Mesendoderm (in vitro differentiated cells): ENCODE data around the gene ZNF408.
"Not testable (repeated sequence)": the region's sequence is repeated elsewhere in the genome, so short reads cannot be mapped to it uniquely, and the experiment has no call there.

Source experiments
- DNase-seq: peaks from one replicate; pipeline ENCODE4 v3.0.0; 2013
- H2AK5ac ChIP-seq: 2 replicates; pipeline ENCODE4 v1.6.1; 2013; ENCODE audit warnings: low read length, inconsistent platforms
- H2BK120ac ChIP-seq: 2 replicates; pipeline ENCODE4 v1.6.1; 2013; ENCODE audit warnings: low read depth, mild to moderate bottlenecking, low read length, moderate library complexity, mixed read lengths
- H2BK15ac ChIP-seq: replicated peaks from 2 replicates; pipeline ENCODE4 v1.6.1; 2013; ENCODE audit warnings: low read depth, mild to moderate bottlenecking, moderate library complexity
- H2BK5ac ChIP-seq: 2 replicates; pipeline ENCODE4 v1.6.1; 2013; ENCODE audit warnings: low read length, inconsistent platforms
- H3K18ac ChIP-seq: 2 replicates; pipeline ENCODE4 v1.6.1; 2013; ENCODE audit warnings: mild to moderate bottlenecking, low read length, mixed read lengths
- H3K23ac ChIP-seq: one replicate; pipeline ENCODE4 v1.6.1; 2013; ENCODE audit warnings: low read length
- H3K27ac ChIP-seq: 2 replicates; pipeline ENCODE4 v1.5.1; 2013; ENCODE audit warnings: low read depth, mild to moderate bottlenecking, inconsistent platforms, low read length, moderate library complexity
- H3K27me3 ChIP-seq: 2 replicates; pipeline ENCODE4 v1.6.1; 2013; ENCODE audit warnings: low read length, control low read depth, mild to moderate bottlenecking, inconsistent platforms; ENCODE audit not compliant: insufficient read depth, poor library complexity
- H3K36me3 ChIP-seq: 2 replicates; pipeline ENCODE4 v1.6.1; 2013; ENCODE audit warnings: low read length, inconsistent platforms; ENCODE audit not compliant: control insufficient read depth, insufficient read depth
- H3K4ac ChIP-seq: one replicate; pipeline ENCODE4 v1.6.1; 2013; ENCODE audit warnings: low read depth, mild to moderate bottlenecking, low read length, moderate library complexity
- H3K4me1 ChIP-seq: 2 replicates; pipeline ENCODE4 v1.6.1; 2013; ENCODE audit warnings: low read depth, low read length, inconsistent platforms; ENCODE audit not compliant: control insufficient read depth
- H3K4me2 ChIP-seq: 2 replicates; pipeline ENCODE4 v1.6.1; 2013; ENCODE audit warnings: low read length
- H3K4me3 ChIP-seq: 2 replicates; pipeline ENCODE4 v1.5.1; 2013; ENCODE audit warnings: mild to moderate bottlenecking, low read length
- H3K56ac ChIP-seq: one replicate; pipeline ENCODE4 v1.6.1; 2013; ENCODE audit warnings: low read length
- H3K79me1 ChIP-seq: 2 replicates; pipeline ENCODE4 v1.6.1; 2013; ENCODE audit warnings: low read length, inconsistent platforms
- H3K79me2 ChIP-seq: 2 replicates; pipeline ENCODE4 v1.6.1; 2013; ENCODE audit warnings: mild to moderate bottlenecking, low read length; ENCODE audit not compliant: control insufficient read depth, insufficient read depth
- H3K9ac ChIP-seq: 2 replicates; pipeline ENCODE4 v1.6.1; 2013; ENCODE audit warnings: low read length, inconsistent platforms
- H4K5ac ChIP-seq: one replicate; pipeline ENCODE4 v1.6.1; 2013; ENCODE audit warnings: low read length
- H4K8ac ChIP-seq: one replicate; pipeline ENCODE4 v1.6.1; 2013; ENCODE audit warnings: low read depth, mild to moderate bottlenecking, control low read depth, low read length, moderate library complexity
- WGBS: extraction: QIAGEN DNeasy Blood & Tissue Kit; methylation state at CpG from one replicate; pipeline ENCODE4 v1.1.7; 2013; ENCODE audit warnings: low lambda C conversion rate, missing lambda C conversion rate; ENCODE audit not compliant: insufficient coverage; ENCODE audit errors: extremely low coverage; 5-methylcytosine and 5-hydroxymethylcytosine counted together

The ZNF408 gene

DNA sequence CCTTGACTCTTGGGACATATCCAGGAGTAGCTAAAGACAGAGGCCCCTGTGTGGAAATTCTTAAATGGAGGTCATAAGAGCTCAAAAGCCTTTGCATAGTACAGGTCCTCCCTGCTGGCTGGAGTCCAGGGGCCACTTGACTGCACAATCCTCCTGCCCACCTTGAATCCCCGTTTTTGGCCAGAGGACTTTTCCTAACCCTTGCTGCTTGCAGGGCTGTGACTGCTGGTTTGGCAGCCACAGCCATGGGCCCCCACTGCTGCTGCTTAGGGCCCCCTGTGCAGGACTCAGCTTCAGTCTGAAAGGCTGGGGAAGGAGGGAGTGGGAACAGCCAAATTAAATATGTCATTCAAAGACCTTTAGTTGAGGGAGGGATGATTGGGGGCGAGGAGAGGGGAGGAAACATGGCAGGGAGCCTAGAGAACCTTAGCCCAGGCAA lies 33.8 kb upstream of the ZNF408 start:
- Histone ChIP-seq H3K18ac (no peak overlapping the region), H3K36me3 (peaks cover 8% of the 10 kb centered on the region), H3K4me3 (no peak overlapping the region), H3K79me1 (no peaks in the 10 kb centered on the region), H4K8ac (no peak overlapping the region), H4K5ac (no peak overlapping the region), H3K27ac (no peak overlapping the region), H3K27me3 (no peaks in the 10 kb centered on the region), H3K56ac (no peak overlapping the region), H3K79me2 (no peaks in the 10 kb centered on the region), H2AK5ac (no peak overlapping the region), H2BK5ac (no peak overlapping the region), H3K23ac (no peak overlapping the region), H3K9ac (no peak overlapping the region), H3K4me2 (no peak overlapping the region), H3K4ac (no peak overlapping the region), H2BK120ac (no peak overlapping the region), H3K4me1 (no peaks in the 10 kb centered on the region), H2BK15ac (no peak overlapping the region)
- DNase-seq: no peak
- WGBS: no CpG with 5 or more reads among the region's 2 CpGs

DNA sequence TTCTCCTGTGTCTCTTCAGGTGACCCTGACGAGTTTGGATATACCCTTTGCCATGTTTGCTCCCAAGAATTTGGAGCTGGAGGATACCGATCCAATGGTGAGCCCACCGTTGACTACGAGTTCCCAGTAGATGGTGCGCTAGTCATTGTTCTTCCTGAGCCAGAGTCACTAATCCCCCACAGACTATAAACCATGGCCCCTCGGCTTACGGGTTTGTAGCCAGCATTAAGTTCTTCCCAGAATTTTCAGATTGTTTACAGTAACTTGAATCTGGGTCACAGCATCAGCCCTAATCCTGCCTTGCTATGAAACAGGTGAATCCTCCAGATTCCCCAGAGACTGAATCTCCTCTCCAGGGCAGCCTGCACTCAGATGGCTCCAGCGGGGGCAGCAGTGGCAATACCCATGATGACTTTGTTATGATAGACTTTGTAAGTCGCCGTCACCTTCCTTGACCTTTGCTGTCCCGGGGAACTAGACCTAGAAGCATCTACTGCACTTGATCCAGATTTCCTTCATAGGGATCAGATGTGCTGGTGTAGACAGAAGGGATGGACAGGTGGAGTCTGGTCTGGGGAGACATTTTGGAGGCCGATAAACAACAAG lies 32.2 kb upstream of the ZNF408 start:
- Histone ChIP-seq H3K23ac (no peak overlapping the region), H2BK120ac (no peak overlapping the region), H3K79me2 (no peaks in the 10 kb centered on the region), H3K4me1 (peaks cover under 1% of the 10 kb centered on the region), H3K27me3 (no peaks in the 10 kb centered on the region), H3K4ac (no peak overlapping the region), H2AK5ac (no peak overlapping the region), H4K5ac (no peak overlapping the region), H3K4me2 (no peak overlapping the region), H3K56ac (no peak overlapping the region), H3K27ac (no peak overlapping the region), H4K8ac (no peak overlapping the region), H2BK15ac (no peak overlapping the region), H3K79me1 (no peaks in the 10 kb centered on the region), H3K4me3 (no peak overlapping the region), H2BK5ac (no peak overlapping the region), H3K36me3 (peaks cover 5% of the 10 kb centered on the region), H3K9ac (no peak overlapping the region), H3K18ac (no peak overlapping the region)
- DNase-seq: no peak
- WGBS: no CpG with 5 or more reads among the region's 12 CpGs

DNA sequence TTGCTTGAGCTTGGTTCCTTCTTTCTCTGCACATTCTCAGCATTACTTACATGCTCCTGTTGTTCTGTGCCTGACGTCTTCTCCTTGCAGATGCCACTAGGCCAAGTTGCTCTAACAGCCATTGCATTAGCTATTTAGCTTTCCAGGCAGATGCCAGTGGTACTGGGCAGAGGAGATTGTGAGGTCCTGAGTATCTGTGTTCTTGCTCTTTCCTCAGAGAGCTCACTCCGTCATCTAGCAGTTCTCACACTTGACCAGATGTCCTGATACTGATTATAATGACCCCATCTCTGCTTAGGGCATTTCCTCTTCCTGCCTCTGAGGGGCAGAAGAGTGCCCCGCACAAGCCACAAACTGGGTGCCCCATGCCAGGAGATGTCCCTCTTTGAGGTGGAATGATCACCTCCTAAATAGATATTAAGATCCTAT lies 31.1 kb upstream of the ZNF408 start:
- Histone ChIP-seq H3K27ac (no peak overlapping the region), H3K36me3 (peaks cover 5% of the 10 kb centered on the region), H4K5ac (no peak overlapping the region), H2BK120ac (no peak overlapping the region), H2BK5ac (no peak overlapping the region), H2BK15ac (no peak overlapping the region), H3K23ac (no peak overlapping the region), H3K79me2 (no peaks in the 10 kb centered on the region), H3K79me1 (no peaks in the 10 kb centered on the region), H3K4me2 (no peak overlapping the region), H3K9ac (no peak overlapping the region), H3K4me3 (no peak overlapping the region), H3K4ac (no peak overlapping the region), H2AK5ac (no peak overlapping the region), H3K56ac (no peak overlapping the region), H4K8ac (no peak overlapping the region), H3K4me1 (peaks cover 4% of the 10 kb centered on the region), H3K18ac (no peak overlapping the region), H3K27me3 (no peaks in the 10 kb centered on the region)
- WGBS: no CpG with 5 or more reads among the region's 3 CpGs
- peak; percentile 54 for DNase-seq

DNA sequence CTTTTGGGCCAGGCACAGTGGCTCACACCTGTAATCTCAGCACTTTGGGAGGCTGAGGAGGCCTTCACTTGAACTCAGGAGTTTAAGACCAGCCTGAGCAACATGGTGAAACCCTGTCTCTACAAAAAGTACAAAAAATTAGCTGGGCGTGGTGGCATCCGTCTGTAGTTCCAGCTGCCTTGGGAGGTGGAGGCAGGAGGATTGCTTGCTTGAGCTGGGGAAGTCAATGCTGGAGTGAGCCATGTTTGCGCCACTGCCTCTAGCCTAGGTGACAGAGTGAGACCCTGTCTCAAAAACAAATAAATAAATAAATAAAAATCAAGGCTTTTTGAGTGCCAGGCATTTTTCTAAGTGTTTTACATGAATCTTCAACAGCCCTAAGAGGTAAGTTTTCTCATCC lies 30.3 kb upstream of the ZNF408 start:
- not testable (repeated sequence) for H2BK5ac ChIP-seq, H3K36me3 ChIP-seq, H2AK5ac ChIP-seq, H3K4ac ChIP-seq, H3K23ac ChIP-seq, H3K27me3 ChIP-seq, H2BK15ac ChIP-seq, H3K4me1 ChIP-seq, H3K27ac ChIP-seq, H4K8ac ChIP-seq, H3K4me3 ChIP-seq, H3K18ac ChIP-seq, H4K5ac ChIP-seq, H3K56ac ChIP-seq, H3K79me2 ChIP-seq, H3K9ac ChIP-seq, H3K4me2 ChIP-seq, H2BK120ac ChIP-seq, H3K79me1 ChIP-seq, DNase-seq
- no CpG with 5 or more reads among the region's 3 CpGs for WGBS

DNA sequence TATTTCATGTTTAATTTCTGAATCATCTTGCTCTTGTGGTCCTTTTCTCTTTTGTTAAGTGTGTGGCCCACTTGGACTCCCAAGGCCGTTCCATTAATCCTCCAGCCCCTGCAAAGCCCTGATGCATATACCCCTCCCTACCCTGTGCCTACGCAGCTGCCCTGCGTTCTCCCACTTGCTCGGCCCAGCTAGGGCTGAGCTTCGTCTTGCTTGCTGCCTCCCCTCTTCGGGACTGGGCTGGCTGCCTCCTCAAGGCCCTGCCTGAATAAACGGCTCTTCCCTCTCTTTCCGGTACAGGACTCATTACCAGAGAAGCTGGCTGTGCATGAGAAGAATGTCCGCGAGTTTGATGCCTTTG lies 28.9 kb upstream of the ZNF408 start:
- no peak overlapping the region for H3K9ac ChIP-seq
- no peak overlapping the region for H2BK120ac ChIP-seq
- no peak overlapping the region for H3K4me3 ChIP-seq
- no peak overlapping the region for H3K4me2 ChIP-seq
- no peak overlapping the region for H4K5ac ChIP-seq
- no peak for DNase-seq
- no peak overlapping the region for H3K18ac ChIP-seq
- no peak overlapping the region for H3K4ac ChIP-seq
- no peak overlapping the region for H3K23ac ChIP-seq
- peaks cover 2% of the 10 kb centered on the region for H3K36me3 ChIP-seq
- no peak overlapping the region for H2BK15ac ChIP-seq
- no peak overlapping the region for H2AK5ac ChIP-seq
- H3K4me1 ChIP-seq: peaks cover 9% of the 10 kb centered on the region
- H3K27ac ChIP-seq: no peak overlapping the region
- H4K8ac ChIP-seq: no peak overlapping the region
- no peaks in the 10 kb centered on the region for H3K27me3 ChIP-seq
- H2BK5ac ChIP-seq: no peak overlapping the region
- WGBS: no CpG with 5 or more reads among the region's 10 CpGs
- no peaks in the 10 kb centered on the region for H3K79me1 ChIP-seq
- H3K56ac ChIP-seq: no peak overlapping the region
- H3K79me2 ChIP-seq: no peaks in the 10 kb centered on the region

DNA sequence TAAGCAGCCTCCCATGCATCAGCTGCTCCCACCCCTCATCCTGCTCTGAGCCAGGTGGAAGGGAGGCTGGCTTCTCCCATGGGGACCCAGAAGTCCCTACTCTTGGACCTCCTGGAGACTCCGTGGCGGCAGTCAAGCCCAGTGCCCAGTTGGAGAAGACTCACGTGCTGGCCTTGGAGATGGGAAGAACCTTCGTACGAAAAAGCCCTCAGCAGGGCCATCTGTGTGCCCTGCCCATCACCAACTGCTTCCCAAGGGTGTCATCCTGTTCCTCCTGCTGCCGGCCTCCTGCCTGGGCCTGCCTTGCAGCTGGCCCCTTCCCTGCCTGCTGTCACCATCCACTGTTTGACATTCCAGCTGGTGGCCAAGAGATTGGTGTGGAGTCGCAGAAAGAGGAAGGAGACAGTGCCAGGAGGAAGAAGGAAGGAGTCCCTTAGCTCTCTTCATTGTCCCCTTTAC lies 28.4 kb upstream of the ZNF408 start:
- no peak overlapping the region for H3K23ac ChIP-seq
- no CpG with 5 or more reads among the region's 7 CpGs for WGBS
- H4K8ac ChIP-seq: no peak overlapping the region
- peaks cover 2% of the 10 kb centered on the region for H3K36me3 ChIP-seq
- H3K9ac ChIP-seq: no peak overlapping the region
- no peaks in the 10 kb centered on the region for H3K79me2 ChIP-seq
- H4K5ac ChIP-seq: no peak overlapping the region
- H3K18ac ChIP-seq: no peak overlapping the region
- H2BK5ac ChIP-seq: no peak overlapping the region
- no peak overlapping the region for H3K4me2 ChIP-seq
- H3K79me1 ChIP-seq: no peaks in the 10 kb centered on the region
- H2BK120ac ChIP-seq: no peak overlapping the region
- no peak overlapping the region for H3K56ac ChIP-seq
- no peak overlapping the region for H2AK5ac ChIP-seq
- DNase-seq: no peak
- no peak overlapping the region for H3K4ac ChIP-seq
- H3K27ac ChIP-seq: no peak overlapping the region
- H3K4me1 ChIP-seq: peaks cover 9% of the 10 kb centered on the region
- no peak overlapping the region for H2BK15ac ChIP-seq
- no peak overlapping the region for H3K4me3 ChIP-seq
- H3K27me3 ChIP-seq: no peaks in the 10 kb centered on the region
